NCI-H2029 treated with DMSO at 0.1 percent for 48 hours (cell line): Measurements from ENCODE around the gene PSMD11.

Experiments
- DNase-seq: peaks from one replicate; lab custom pipeline; 2025; lab: John Stamatoyannopoulos, UW

PSMD11 gene

GRCh38 chr17:32467949-32468348, 23.6 kb downstream of the PSMD11 start:
- no peak for DNase-seq

DNA sequence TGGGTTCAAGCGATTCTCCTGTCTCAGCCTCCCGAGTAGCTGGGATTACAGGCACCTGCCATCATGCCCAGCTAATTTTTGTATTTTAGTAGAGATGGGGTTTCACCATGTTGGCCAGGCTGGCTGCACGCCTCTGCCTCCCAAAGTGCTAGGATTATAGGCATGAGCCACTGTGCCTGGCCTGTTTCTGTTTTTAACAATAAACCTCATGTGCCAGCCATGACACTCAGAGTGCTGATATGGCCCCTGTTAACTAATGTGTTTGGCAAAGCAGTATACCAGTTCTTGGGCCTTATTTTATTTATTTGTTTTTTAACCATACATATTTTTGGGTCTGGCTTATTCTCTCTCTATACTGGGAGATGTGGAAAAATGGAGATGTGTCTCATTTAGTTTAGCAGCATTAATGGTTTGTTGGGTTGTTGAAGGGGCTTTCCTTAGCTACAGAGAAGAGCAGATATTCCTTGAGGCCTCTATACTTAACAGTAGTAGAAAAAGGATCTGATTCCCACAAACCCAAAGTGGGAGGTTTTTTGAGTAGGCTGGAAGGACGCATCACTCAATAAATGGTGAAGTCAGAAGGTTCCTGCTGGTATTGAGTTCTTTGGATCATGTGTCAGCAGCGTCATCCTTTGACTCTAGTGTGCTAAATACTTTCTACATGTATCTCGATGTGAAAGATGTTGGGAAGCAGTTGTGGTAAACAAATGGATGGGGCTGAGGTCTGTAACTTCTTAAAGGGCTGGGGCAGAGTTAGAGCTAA, 26.3 kb downstream of the PSMD11 start:
- DNase-seq: no peak

- DNase-seq: no peak
Measured at GRCh38 chr17:32471652-32472051, 27.3 kb downstream of the PSMD11 start.

DNA sequence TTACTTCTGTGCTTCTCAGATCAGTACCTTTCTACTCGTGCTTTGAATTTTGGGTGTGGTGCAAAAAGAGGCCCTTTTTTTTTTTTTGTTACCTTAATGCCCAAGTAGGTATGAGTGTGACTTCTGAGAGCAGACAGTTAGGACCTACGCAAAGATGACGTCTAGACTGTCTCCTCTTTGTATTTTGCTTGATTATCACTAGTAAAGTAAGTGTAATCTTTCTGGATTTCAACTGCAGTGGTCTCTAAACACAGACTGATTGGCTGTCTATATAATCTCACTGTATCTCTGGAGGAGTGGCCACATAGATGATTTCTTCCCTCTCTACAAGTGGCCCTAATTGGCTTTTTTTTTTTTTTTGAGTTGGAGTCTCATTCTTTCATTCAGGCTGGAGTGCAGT, 30.9 kb downstream of the PSMD11 start:
- DNase-seq: no peak

DNA sequence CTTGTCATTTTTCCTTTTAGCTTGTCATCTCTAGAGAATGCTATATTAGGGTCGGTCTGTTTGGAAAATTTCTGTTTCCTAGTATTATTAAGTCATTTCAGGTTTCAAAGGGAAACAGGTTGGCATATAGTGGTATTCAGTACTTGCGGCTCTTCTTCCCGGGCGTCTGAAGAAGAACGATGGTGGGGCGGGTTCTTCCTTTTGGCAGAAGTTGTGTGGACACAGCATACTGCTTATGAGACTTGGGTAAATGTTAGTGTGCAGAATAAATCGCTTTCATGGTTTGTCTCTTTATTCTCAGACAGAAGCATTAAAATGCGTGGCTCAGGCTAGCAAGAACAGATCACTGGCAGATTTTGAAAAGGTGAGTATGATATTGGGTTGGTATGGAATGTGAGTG, 32.9 kb downstream of the PSMD11 start:
- no peak for DNase-seq

- DNase-seq: no peak
Measured at GRCh38 chr17:32479074-32479617, 34.8 kb downstream of the PSMD11 start.

GRCh38 chr17:32481193-32481592, 36.9 kb downstream of the PSMD11 start:
- no peak for DNase-seq

GRCh38 chr17:32482568-32483320, 38.4 kb downstream of the PSMD11 start:
- no peak for DNase-seq

DNA sequence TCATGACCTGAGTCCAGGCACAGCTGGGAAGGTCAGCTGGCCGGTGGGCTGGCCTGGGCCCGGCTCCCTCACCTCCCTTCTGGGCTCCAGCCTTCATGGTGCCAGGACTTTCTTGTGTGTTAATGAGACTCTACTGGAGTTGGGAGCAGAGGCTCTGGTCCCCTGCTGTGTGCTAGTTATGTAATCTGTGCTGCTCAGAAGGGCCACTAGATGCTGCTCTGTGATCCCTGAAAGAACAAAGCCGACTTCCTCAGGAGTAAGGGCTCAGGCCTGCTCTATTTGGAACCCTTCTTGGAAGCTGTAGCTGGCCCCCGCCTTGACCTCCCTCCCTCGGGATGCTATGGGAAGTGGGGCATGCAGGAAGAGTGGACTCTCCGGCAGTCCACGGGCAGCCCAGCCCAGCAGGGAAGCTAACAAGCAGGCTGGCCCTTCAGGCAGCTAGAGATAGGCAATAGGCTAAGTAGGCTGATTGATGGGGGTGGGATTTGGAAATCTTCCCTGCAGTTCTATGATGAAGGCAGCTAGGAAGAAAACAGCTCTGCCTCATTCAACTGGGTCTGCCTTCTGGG, 39.2 kb downstream of the PSMD11 start:
- no peak for DNase-seq

DNA sequence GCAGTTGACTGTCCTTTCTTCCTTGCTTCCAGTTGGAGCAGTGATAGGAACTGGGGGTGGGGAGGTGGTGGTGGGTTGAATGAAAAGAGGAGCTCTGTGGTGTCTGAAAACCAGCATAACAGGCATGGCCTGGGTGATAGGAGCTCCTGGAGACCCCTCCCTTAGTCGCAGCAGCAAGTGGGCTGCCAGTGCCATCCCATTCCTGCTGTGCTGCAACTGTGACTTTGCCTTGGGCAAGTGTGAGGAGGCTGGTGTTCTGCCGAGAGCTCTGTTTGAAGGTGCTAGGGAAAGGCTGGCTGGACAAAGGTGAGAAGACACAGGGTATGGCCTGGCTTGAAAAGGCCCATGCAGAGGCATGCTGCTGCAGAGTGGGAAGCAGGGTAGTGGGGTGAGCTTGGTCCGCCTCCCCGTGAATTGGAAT, 39.7 kb downstream of the PSMD11 start:
- no peak for DNase-seq

DNA sequence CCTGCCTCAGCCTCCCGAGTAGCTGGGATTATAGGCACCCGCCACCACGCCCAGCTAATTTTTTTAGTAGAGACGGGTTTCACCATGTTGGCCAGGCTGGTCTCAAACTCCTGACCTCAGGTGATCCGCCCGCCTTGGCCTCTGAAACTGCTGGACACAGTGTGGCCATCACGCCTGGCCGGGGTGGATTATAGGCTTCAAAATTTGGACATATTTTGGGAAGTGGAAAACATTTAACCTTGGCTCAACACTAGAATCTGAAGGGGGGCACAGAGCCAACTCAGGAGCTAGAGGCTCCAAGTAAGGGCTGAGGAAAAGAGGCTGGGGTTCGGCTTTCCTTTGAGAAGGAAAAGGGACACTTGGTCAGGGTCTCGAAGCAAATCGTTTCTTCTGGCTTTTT, 40.3 kb downstream of the PSMD11 start:
- DNase-seq: no peak

GRCh38 chr17:32485261-32486110, 41.2 kb downstream of the PSMD11 start:
- DNase-seq: no peak

GRCh38 chr17:32486111-32486700, 41.9 kb downstream of the PSMD11 start:
- no peak for DNase-seq

GRCh38 chr17:32486701-32487472, 42.6 kb downstream of the PSMD11 start, which contains the start of gene CDK5R1:
TSS of gene CDK5R1 (plus strand) at chr17:32486993. CDS start at chr17:32487621, 628 bp downstream.
- no peak for DNase-seq

DNA sequence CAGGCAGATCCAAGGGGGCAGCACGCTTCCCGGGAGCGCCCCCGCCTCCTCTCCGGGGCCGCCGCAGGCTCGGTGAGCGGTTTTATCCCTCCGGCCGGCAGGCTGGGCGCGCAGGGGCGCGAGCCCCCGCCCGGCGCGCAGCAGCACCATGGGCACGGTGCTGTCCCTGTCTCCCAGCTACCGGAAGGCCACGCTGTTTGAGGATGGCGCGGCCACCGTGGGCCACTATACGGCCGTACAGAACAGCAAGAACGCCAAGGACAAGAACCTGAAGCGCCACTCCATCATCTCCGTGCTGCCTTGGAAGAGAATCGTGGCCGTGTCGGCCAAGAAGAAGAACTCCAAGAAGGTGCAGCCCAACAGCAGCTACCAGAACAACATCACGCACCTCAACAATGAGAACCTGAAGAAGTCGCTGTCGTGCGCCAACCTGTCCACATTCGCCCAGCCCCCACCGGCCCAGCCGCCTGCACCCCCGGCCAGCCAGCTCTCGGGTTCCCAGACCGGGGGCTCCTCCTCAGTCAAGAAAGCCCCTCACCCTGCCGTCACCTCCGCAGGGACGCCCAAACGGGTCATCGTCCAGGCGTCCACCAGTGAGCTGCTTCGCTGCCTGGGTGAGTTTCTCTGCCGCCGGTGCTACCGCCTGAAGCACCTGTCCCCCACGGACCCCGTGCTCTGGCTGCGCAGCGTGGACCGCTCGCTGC, 43.3 kb downstream of the PSMD11 start:
- DNase-seq: no peak

- no peak for DNase-seq
Measured at GRCh38 chr17:32488177-32488542, 43.9 kb downstream of the PSMD11 start.

DNA sequence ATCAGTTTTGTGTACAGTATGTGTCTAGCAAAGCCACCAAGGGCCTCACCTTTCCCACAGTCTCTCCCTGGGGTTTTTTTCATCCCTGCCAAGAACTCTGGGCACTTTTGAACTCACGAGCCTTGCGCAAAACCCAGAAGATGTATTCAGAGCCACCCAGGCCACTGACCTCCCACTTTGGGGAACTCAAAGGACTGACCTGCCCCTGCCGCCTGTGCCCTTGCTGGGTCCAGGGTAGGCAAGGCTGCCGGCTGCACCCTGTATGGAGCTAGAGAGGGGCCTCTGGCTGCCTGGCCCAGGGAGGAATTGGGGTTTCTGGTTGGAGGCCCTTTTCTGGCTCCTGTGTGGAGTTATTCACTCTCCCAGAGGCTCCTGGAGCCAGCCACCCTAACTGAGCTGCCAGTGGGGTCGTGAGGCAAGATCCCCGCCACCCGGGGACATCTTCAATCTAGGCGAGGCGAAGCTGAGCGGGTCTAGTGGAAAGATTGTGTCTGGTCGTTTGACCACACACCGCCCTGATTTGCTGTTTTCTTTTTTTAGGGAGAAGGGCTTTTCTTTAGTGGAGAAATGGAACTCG, 44.4 kb downstream of the PSMD11 start:
- DNase-seq: no peak

- no peak for DNase-seq
Measured at GRCh38 chr17:32489320-32490100, 45.2 kb downstream of the PSMD11 start.

DNA sequence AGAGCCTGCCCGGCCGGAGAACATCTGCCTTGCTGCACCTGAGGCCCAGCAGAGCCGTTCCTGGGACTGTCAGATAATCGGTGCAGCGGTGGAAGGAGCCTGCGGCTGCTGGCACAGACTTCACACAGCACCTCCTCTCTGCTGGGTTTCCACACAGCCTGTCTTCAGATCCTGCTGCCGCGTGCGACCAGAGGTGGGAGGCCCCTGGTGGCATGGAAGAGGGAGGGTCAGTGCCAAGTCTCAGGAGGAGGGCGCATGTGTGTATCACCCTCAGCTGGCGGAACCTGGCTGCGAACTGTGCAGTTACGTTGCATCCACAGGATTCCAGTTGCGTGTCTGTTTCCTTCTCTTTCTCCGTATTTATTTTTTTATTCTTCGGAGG, 45.8 kb downstream of the PSMD11 start:
- no peak for DNase-seq
